Astrocyte (in vitro differentiated cells and primary cell): ENCODE data around the gene ZNF691.
"Not testable (repeated sequence)": the region's sequence is repeated elsewhere in the genome, so short reads cannot be mapped to it uniquely, and the experiment has no call there.

ENCODE experiments used
- EZH2 ChIP-seq: IDR thresholded peaks from 2 replicates; pipeline ENCODE4 v1.6.1; 2012; ENCODE audit warnings: mild to moderate bottlenecking, low read length, inconsistent platforms; ENCODE audit not compliant: insufficient read depth
- TF ChIP-seq, protein P1 (sequence below): IDR thresholded peaks from 2 replicates; pipeline ENCODE4 v1.5.1; 2011; ENCODE audit warnings: low read depth, mild to moderate bottlenecking, inconsistent platforms, low read length, moderate library complexity; ENCODE audit not compliant: insufficient read depth

DNA sequence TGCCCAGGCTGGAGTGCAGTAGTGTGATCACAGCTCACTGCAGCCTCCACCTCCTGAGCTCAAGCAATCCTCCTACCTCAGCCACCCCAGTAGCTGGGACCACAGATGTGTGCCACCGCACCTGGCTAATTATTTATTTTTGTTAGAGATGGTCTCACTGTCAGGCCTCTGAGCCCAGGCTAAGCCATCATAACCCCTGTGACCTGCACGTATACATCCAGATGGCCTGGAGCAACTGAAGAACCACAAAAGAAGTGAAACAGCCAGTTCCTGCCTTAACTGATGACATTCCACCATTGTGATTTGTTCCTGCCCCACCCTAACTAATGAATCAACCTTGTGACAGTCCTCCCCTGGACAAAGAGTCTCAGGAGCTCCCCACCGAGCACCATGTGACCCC, 10.1 kb downstream of the ZNF691 start:
- TF ChIP-seq, protein P1, sequence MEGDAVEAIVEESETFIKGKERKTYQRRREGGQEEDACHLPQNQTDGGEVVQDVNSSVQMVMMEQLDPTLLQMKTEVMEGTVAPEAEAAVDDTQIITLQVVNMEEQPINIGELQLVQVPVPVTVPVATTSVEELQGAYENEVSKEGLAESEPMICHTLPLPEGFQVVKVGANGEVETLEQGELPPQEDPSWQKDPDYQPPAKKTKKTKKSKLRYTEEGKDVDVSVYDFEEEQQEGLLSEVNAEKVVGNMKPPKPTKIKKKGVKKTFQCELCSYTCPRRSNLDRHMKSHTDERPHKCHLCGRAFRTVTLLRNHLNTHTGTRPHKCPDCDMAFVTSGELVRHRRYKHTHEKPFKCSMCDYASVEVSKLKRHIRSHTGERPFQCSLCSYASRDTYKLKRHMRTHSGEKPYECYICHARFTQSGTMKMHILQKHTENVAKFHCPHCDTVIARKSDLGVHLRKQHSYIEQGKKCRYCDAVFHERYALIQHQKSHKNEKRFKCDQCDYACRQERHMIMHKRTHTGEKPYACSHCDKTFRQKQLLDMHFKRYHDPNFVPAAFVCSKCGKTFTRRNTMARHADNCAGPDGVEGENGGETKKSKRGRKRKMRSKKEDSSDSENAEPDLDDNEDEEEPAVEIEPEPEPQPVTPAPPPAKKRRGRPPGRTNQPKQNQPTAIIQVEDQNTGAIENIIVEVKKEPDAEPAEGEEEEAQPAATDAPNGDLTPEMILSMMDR: not testable (repeated sequence)
- TF ChIP-seq EZH2: not testable (repeated sequence)
